ENCODE data around the gene SPON2. TPM values are rescaled to one million over a fixed set of nuclear protein-coding genes. Genes with fewer than 3 reads are reported as not detected.

SPON2 gene
- total RNA-seq, 1 experiment from 2014 or later, result 6.6 TPM

- Mint-ChIP-seq H3K9me3 (no peaks in the 10 kb centered on the region), H3K27ac (no peak overlapping the region), H3K36me3 (no peaks in the 10 kb centered on the region), H3K27me3 (ENCODE audit: low read depth) (0 out of 2 replicates have a peak, but pooled peaks cover 2% of the 10 kb centered on the region), H3K4me3 (no peak overlapping the region), H3K4me1 (no peaks in the 10 kb centered on the region)
- ATAC-seq, result no peak
- POLR2A ChIA-PET, result no interaction called here
- TF ChIP-seq USF1 (CRISPR knock-in tag; IDR thresholded peaks at IDR 0.05) (no peak), CREB1 (CRISPR knock-in tag; IDR thresholded peaks at IDR 0.05) (no peak), EMX1 (CRISPR knock-in tag; IDR thresholded peaks at IDR 0.05) (no peak), RELA (CRISPR knock-in tag; IDR thresholded peaks at IDR 0.05; ENCODE audit: borderline replicate concordance) (no peak), ZNF138 (CRISPR knock-in tag; conservative IDR thresholded peaks at IDR 0.05) (no peak), PRRX2 (CRISPR knock-in tag; IDR thresholded peaks at IDR 0.05) (no peak), JUN (CRISPR knock-in tag; IDR thresholded peaks at IDR 0.05) (no peak), SMAD3 (CRISPR knock-in tag; IDR thresholded peaks at IDR 0.05; ENCODE audit: borderline replicate concordance) (no peak), ZBTB43 (CRISPR knock-in tag; IDR thresholded peaks at IDR 0.05) (no peak)
- CTCF ChIA-PET, result interaction anchor here (0.8 kb wide), 1 partner anchor 16 kb away, joined by 3 read pairs; no protein-coding TSS in a partner anchor
- DNase-seq (ENCODE audit: low spot score), result no peak
These were observed 39.4 kb downstream of the SPON2 start for GRCh38 chr4:1133033-1133432.

GRCh38 chr4:1130316-1131186, 41.8 kb downstream of the SPON2 start:
- peak; percentile 73 for DNase-seq (ENCODE audit: low spot score)
- H3K4me3 Mint-ChIP-seq, result no peak overlapping the region
- ATAC-seq, result peak; percentile 95
- no peaks in the 10 kb centered on the region for H3K36me3 Mint-ChIP-seq
- H3K9me3 Mint-ChIP-seq, result no peaks in the 10 kb centered on the region; the same call in 1 of the 2 replicates
- TF ChIP-seq CTCF (IDR thresholded peaks at IDR 0.05) (peak; percentile 99), ZNF423 (CRISPR knock-in tag; IDR thresholded peaks at IDR 0.05) (no peak)
- H3K27ac Mint-ChIP-seq, result no peak overlapping the region
- peaks cover 4% of the 10 kb centered on the region for H3K27me3 Mint-ChIP-seq (ENCODE audit: low read depth)
- POLR2A ChIA-PET, result no interaction called here
- no peaks in the 10 kb centered on the region for H3K4me1 Mint-ChIP-seq
- CTCF ChIA-PET, result interaction anchor here (0.6 to 2.0 kb wide), 14 partner anchors 14 to 215 kb away, joined by 3 to 11 read pairs (median 4); partner anchors contain the start of genes RNF212 and SPON2

GRCh38 chr4:1126506-1126905, 45.9 kb downstream of the SPON2 start:
- H3K36me3 Mint-ChIP-seq, result no peaks in the 10 kb centered on the region
- POLR2A ChIA-PET, result no interaction called here
- TF ChIP-seq ZNF121 (CRISPR knock-in tag; IDR thresholded peaks at IDR 0.05) (no peak), NFE2L1 (CRISPR knock-in tag; IDR thresholded peaks at IDR 0.05) (no peak), MLX (CRISPR knock-in tag; IDR thresholded peaks at IDR 0.05) (no peak), ETV6 (CRISPR knock-in tag; IDR thresholded peaks at IDR 0.05) (no peak), FOXK1 (CRISPR knock-in tag; IDR thresholded peaks at IDR 0.05) (no peak), EMX1 (CRISPR knock-in tag; IDR thresholded peaks at IDR 0.05) (no peak), E2F1 (CRISPR knock-in tag; IDR thresholded peaks at IDR 0.05) (no peak), ZNF532 (CRISPR knock-in tag; IDR thresholded peaks at IDR 0.05; ENCODE audit: borderline replicate concordance) (no peak), E2F5 (CRISPR knock-in tag; IDR thresholded peaks at IDR 0.05) (no peak)

More at GRCh38 chr4:1126506-1126905, 45.9 kb downstream of the SPON2 start:
- H3K4me3 Mint-ChIP-seq, result no peak overlapping the region
- H3K4me1 Mint-ChIP-seq, result 0 out of 2 replicates have a peak, but pooled peaks cover 3% of the 10 kb centered on the region
- CTCF ChIA-PET, result interaction anchor here (0.8 kb wide), 1 partner anchor 230 kb away, joined by 3 read pairs; no protein-coding TSS in a partner anchor
- no peak overlapping the region for H3K27ac Mint-ChIP-seq
- ATAC-seq (no peak), DNase-seq (ENCODE audit: low spot score) (no peak)
- H3K9me3 Mint-ChIP-seq, result no peaks in the 10 kb centered on the region; the same call in 1 of the 2 replicates
- peaks cover 4% of the 10 kb centered on the region for H3K27me3 Mint-ChIP-seq (ENCODE audit: low read depth)
